ENCODE measurements around the gene TNN. TPM values are rescaled to one million over a fixed set of nuclear protein-coding genes. Genes with fewer than 3 reads are reported as not detected.
"Not testable (repeated sequence)": the region's sequence is repeated elsewhere in the genome, so short reads cannot be mapped to it uniquely, and the experiment has no call there.

Gene TNN
- total and polyA plus RNA-seq, 2 donors from 2014 or later = 0.26 TPM; not detected in 1

DNA sequence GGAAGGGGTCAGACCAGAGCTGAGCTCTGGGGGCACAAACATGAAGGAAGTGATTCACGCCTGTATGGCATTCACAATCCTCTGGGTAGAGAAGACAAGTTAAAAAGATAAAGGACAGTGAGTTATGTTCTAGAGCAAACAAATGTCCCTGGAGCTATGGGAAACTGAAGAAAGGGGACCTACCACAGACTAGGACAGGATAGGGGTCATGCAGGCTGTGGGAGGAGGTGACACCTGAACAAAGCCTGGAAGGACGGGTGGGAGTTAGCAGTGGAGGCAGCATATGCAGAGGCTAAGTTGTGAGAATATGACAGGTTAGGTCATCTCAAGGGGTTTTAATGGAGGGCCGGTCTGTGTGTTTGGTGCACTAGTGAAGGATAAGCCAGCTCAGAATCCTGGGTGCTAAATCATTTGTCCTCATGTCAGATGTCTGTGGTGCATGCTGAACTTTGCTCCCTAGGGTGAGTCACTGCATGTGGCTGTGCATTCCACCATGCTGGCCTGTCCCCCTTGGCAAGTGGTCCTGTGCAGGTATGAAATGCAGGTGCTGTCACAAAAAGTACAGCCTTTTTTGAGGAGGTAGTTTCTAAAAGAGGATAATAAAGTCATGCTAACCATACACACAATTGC, 28.5 kb downstream of the TNN start:
- no peak overlapping the region for H3K9ac ChIP-seq (ENCODE audit: low read length in 3 of 3)
- no peaks in the 10 kb centered on the region for H3K4me1 ChIP-seq (ENCODE audit: control insufficient read depth in 2 of 3, insufficient read depth in 2 of 3, low read depth in 1 of 3, low read length in 3 of 3)
- H3K27ac ChIP-seq (ENCODE audit: low read depth in 2 of 2, low read length in 2 of 2) = no peak overlapping the region
- DNase-seq = no peak
- no peaks in the 10 kb centered on the region for H3K9me3 ChIP-seq (ENCODE audit: control insufficient read depth in 2 of 3, insufficient read depth in 1 of 3, low read length in 3 of 3)
- intact Hi-C loops (cut with DNase I) = no loop called here
- H3K4me3 ChIP-seq (ENCODE audit: low read length in 3 of 3) = no peak overlapping the region
- no peaks in the 10 kb centered on the region for H3K27me3 ChIP-seq (ENCODE audit: control insufficient read depth, insufficient read depth, low read length)
- no peaks in the 10 kb centered on the region for H3K36me3 ChIP-seq (ENCODE audit: control insufficient read depth in 2 of 3, insufficient read depth in 3 of 3, low read length in 3 of 3)
- no peak for FAIRE-seq
- TF ChIP-seq, protein P1, sequence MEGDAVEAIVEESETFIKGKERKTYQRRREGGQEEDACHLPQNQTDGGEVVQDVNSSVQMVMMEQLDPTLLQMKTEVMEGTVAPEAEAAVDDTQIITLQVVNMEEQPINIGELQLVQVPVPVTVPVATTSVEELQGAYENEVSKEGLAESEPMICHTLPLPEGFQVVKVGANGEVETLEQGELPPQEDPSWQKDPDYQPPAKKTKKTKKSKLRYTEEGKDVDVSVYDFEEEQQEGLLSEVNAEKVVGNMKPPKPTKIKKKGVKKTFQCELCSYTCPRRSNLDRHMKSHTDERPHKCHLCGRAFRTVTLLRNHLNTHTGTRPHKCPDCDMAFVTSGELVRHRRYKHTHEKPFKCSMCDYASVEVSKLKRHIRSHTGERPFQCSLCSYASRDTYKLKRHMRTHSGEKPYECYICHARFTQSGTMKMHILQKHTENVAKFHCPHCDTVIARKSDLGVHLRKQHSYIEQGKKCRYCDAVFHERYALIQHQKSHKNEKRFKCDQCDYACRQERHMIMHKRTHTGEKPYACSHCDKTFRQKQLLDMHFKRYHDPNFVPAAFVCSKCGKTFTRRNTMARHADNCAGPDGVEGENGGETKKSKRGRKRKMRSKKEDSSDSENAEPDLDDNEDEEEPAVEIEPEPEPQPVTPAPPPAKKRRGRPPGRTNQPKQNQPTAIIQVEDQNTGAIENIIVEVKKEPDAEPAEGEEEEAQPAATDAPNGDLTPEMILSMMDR (IDR thresholded peaks at IDR 0.05; ENCODE audit: borderline replicate concordance, extremely low read depth, insufficient read depth) = no peak

DNA sequence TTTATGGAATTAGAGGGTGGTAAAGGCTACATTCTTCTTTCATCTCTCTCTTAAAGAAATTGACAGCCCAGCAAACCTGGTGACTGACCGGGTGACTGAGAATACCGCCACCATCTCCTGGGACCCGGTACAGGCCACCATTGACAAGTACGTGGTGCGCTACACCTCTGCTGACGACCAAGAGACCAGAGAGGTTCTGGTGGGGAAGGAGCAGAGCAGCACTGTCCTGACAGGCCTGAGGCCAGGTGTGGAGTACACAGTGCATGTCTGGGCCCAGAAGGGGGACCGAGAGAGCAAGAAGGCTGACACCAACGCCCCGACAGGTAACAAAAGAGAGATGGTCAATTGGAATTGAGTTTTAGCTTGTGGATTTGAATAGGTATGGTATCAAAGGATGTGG, 29.7 kb downstream of the TNN start:
- intact Hi-C loops (cut with DNase I) = no loop called here
- H3K4me3 ChIP-seq (ENCODE audit: low read length in 3 of 3) = no peak overlapping the region
- FAIRE-seq (no peak), DNase-seq (no peak)
- H3K4me1 ChIP-seq (ENCODE audit: control insufficient read depth in 2 of 3, insufficient read depth in 2 of 3, low read depth in 1 of 3, low read length in 3 of 3) = no peaks in the 10 kb centered on the region
- H3K27me3 ChIP-seq (ENCODE audit: control insufficient read depth, insufficient read depth, low read length) = no peaks in the 10 kb centered on the region
- TF ChIP-seq, protein P1 (IDR thresholded peaks at IDR 0.05; ENCODE audit: borderline replicate concordance, extremely low read depth, insufficient read depth) = no peak
- H3K9me3 ChIP-seq (ENCODE audit: control insufficient read depth in 2 of 3, insufficient read depth in 1 of 3, low read length in 3 of 3) = no peaks in the 10 kb centered on the region
- H3K27ac ChIP-seq (ENCODE audit: low read depth in 2 of 2, low read length in 2 of 2) = no peak overlapping the region
- H3K9ac ChIP-seq (ENCODE audit: low read length in 3 of 3) = no peak overlapping the region
- no peaks in the 10 kb centered on the region for H3K36me3 ChIP-seq (ENCODE audit: control insufficient read depth in 2 of 3, insufficient read depth in 3 of 3, low read length in 3 of 3)

- DNase-seq (no peak), FAIRE-seq (no peak)
- no peak overlapping the region for H3K27ac ChIP-seq (ENCODE audit: low read depth in 2 of 2, low read length in 2 of 2)
- no peaks in the 10 kb centered on the region for H3K27me3 ChIP-seq (ENCODE audit: control insufficient read depth, insufficient read depth, low read length)
- H3K9ac ChIP-seq (ENCODE audit: low read length in 3 of 3) = no peak overlapping the region
- H3K4me1 ChIP-seq (ENCODE audit: control insufficient read depth in 2 of 3, insufficient read depth in 2 of 3, low read depth in 1 of 3, low read length in 3 of 3) = no peaks in the 10 kb centered on the region
- TF ChIP-seq, protein P1 (IDR thresholded peaks at IDR 0.05; ENCODE audit: borderline replicate concordance, extremely low read depth, insufficient read depth) = no peak
- no peak overlapping the region for H3K4me3 ChIP-seq (ENCODE audit: low read length in 3 of 3)
- no peaks in the 10 kb centered on the region for H3K9me3 ChIP-seq (ENCODE audit: control insufficient read depth in 2 of 3, insufficient read depth in 1 of 3, low read length in 3 of 3)
- intact Hi-C loops (cut with DNase I) = no loop called here
- no peaks in the 10 kb centered on the region for H3K36me3 ChIP-seq (ENCODE audit: control insufficient read depth in 2 of 3, insufficient read depth in 3 of 3, low read length in 3 of 3)
Observed at GRCh38 chr1:175099916-175100315, 32.3 kb downstream of the TNN start.

GRCh38 chr1:175102166-175102565, 34.5 kb downstream of the TNN start:
- H3K4me3 ChIP-seq (ENCODE audit: low read length in 3 of 3); H3K9ac ChIP-seq (ENCODE audit: low read length in 3 of 3); FAIRE-seq; H3K4me1 ChIP-seq (ENCODE audit: control insufficient read depth in 2 of 3, insufficient read depth in 2 of 3, low read depth in 1 of 3, low read length in 3 of 3); H3K36me3 ChIP-seq (ENCODE audit: control insufficient read depth in 2 of 3, insufficient read depth in 3 of 3, low read length in 3 of 3); H3K27me3 ChIP-seq (ENCODE audit: control insufficient read depth, insufficient read depth, low read length); H3K27ac ChIP-seq (ENCODE audit: low read depth in 2 of 2, low read length in 2 of 2); intact Hi-C loops (cut with DNase I); H3K9me3 ChIP-seq (ENCODE audit: control insufficient read depth in 2 of 3, insufficient read depth in 1 of 3, low read length in 3 of 3); DNase-seq: not testable (repeated sequence)

DNA sequence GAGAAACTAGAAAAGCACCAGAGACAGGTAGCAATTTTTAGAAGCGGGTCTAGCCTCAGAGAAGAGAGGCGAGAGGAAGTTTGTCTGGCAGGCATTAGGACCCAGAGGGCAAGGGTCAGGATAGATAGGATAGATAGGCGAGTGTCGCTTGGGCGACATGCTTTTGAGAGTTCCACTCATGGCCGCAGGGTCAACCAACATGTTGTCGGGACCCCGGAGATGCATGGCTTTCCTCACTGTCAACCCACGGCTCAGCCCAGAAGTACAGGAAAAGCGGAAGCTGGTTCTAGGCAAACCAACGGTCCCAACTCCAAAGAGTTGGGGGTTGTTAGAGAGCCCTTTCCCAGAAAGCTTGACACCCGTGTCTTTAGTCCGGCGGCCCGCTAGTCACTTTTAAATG, 38.9 kb downstream of the TNN start:
- H3K9ac ChIP-seq (ENCODE audit: low read length in 3 of 3); H3K27me3 ChIP-seq (ENCODE audit: control insufficient read depth, insufficient read depth, low read length); H3K4me1 ChIP-seq (ENCODE audit: control insufficient read depth in 2 of 3, insufficient read depth in 2 of 3, low read depth in 1 of 3, low read length in 3 of 3); H3K4me3 ChIP-seq (ENCODE audit: low read length in 3 of 3); FAIRE-seq; H3K36me3 ChIP-seq (ENCODE audit: control insufficient read depth in 2 of 3, insufficient read depth in 3 of 3, low read length in 3 of 3); H3K9me3 ChIP-seq (ENCODE audit: control insufficient read depth in 2 of 3, insufficient read depth in 1 of 3, low read length in 3 of 3); H3K27ac ChIP-seq (ENCODE audit: low read depth in 2 of 2, low read length in 2 of 2); intact Hi-C loops (cut with DNase I); DNase-seq: not testable (repeated sequence)

DNA sequence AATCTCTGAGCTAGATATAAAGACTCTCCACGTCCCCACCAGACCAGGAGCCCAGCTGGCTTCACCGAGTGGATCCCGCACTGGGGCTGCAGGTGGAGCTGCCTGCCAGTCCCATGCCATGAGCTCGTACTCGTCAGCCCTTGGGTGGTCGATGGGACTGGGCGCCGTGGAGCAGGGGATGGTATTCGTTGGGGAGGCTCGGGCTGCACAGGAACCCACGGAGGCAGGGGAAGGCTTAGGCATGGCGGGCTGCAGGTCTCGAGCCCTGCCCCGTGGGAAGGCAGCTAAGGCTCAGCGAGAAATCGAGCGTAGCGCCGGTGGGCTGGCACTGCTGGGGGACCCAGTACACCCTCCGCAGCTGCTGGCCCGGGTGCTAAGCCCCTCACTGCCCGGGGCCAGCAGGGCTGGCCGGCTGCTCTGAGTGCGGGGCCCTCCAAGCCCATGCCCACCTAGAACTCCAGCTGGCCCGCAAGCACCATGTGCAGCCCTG, 40.7 kb downstream of the TNN start:
- not testable (repeated sequence) for FAIRE-seq; H3K36me3 ChIP-seq (ENCODE audit: control insufficient read depth in 2 of 3, insufficient read depth in 3 of 3, low read length in 3 of 3)

More for the DNA sequence above, 40.7 kb downstream of the TNN start:
- H3K27me3 ChIP-seq (ENCODE audit: control insufficient read depth, insufficient read depth, low read length); H3K4me1 ChIP-seq (ENCODE audit: control insufficient read depth in 2 of 3, insufficient read depth in 2 of 3, low read depth in 1 of 3, low read length in 3 of 3); H3K4me3 ChIP-seq (ENCODE audit: low read length in 3 of 3); H3K9ac ChIP-seq (ENCODE audit: low read length in 3 of 3); H3K27ac ChIP-seq (ENCODE audit: low read depth in 2 of 2, low read length in 2 of 2); H3K9me3 ChIP-seq (ENCODE audit: control insufficient read depth in 2 of 3, insufficient read depth in 1 of 3, low read length in 3 of 3); intact Hi-C loops (cut with DNase I); DNase-seq: not testable (repeated sequence)
